Prostate gland (tissue), 2 donors: ENCODE measurements around the gene TCERG1.

Experiments used
- POLR2A ChIP-seq: fragments of 450-650 bp; IDR thresholded peaks from one replicate; pipeline ENCODE4 v1.6.1; 2016; ENCODE audit warnings: antibody characterized with exemption, mild to moderate bottlenecking
- POLR2AphosphoS5 ChIP-seq: sonication (generic); formaldehyde crosslinking; IDR thresholded peaks from one replicate; pipeline ENCODE4 v1.6.1; 2017; ENCODE audit warnings: antibody characterized with exemption
- TF ChIP-seq, protein P1 (sequence below), 4 experiments: fragments of 200-600 bp in 2 of 4; fragments of 450-650 bp in 2 of 4; sonication (generic) in 2 of 4; IDR thresholded peaks; 1 replicate in 3 of 4; 2 replicates in 1 of 4; pipeline ENCODE4 v1.5.1; 2016 to 2019; ENCODE audit warnings: antibody characterized with exemption in 4 of 4, mild to moderate bottlenecking in 2 of 4, moderate library complexity in 2 of 4

DNA sequence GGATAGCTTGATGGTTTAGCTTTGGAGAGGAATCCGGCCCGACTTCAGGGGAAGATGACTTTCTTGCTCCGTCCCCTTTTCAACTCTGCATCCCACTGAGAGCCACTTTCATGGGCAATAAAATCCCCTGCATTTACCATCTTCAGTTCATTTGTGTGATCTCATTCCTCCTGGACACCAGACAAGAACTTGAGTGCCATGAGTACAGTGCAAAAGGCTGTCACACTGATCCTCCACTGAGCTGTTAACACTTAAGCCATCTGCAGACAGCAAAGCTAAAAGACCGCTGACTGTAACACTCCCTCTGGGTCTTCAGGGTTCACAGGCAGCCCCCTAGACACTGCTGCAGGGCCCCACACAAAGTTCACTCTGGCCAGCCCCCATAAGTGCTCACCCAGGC, 48.3 kb upstream of the TCERG1 start:
- TF ChIP-seq, protein P1, sequence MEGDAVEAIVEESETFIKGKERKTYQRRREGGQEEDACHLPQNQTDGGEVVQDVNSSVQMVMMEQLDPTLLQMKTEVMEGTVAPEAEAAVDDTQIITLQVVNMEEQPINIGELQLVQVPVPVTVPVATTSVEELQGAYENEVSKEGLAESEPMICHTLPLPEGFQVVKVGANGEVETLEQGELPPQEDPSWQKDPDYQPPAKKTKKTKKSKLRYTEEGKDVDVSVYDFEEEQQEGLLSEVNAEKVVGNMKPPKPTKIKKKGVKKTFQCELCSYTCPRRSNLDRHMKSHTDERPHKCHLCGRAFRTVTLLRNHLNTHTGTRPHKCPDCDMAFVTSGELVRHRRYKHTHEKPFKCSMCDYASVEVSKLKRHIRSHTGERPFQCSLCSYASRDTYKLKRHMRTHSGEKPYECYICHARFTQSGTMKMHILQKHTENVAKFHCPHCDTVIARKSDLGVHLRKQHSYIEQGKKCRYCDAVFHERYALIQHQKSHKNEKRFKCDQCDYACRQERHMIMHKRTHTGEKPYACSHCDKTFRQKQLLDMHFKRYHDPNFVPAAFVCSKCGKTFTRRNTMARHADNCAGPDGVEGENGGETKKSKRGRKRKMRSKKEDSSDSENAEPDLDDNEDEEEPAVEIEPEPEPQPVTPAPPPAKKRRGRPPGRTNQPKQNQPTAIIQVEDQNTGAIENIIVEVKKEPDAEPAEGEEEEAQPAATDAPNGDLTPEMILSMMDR (IDR thresholded peaks at IDR 0.05), result no peak
- TF ChIP-seq POLR2A (no peak), POLR2AphosphoS5 (no peak)
